Activated CD4-positive, alpha-beta T cell treated with anti-CD3 and anti-CD28 coated beads for 48 hours (primary cell): ENCODE data around the gene CD70.
"Not testable (repeated sequence)": the region's sequence is repeated elsewhere in the genome, so short reads cannot be mapped to it uniquely, and the experiment has no call there.

Experiments used
- DNase-seq: peaks from one replicate; pipeline ENCODE4 v3.0.0-alpha.2; 2020

Gene CD70, protein sequence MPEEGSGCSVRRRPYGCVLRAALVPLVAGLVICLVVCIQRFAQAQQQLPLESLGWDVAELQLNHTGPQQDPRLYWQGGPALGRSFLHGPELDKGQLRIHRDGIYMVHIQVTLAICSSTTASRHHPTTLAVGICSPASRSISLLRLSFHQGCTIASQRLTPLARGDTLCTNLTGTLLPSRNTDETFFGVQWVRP

GRCh38 chr19:6590827-6591319 lies at the start of gene CD70:
CD70 (minus strand) TSS chr19:6591150; CDS start chr19:6591002, 148 bp downstream.
- peak; percentile 70 for DNase-seq

DNA sequence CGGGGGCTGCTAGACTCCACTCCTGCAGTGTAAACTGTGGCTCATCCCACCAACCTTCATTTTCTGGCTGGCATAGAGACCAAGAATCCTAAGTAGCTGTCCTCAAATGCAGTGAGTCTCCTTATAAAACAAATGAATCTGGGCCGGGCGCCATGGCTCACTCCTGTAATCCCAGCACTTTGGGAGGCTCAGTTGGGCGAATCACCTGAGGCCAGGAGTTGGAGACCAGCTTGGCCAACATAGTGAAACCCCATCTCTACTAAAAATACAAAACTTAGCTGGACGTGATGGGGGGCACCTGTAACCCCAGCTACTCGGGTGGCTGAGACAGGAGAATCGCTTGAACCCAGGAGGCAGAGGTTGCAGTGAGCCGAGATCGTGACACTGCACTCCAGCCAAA lies 49.4 kb upstream of the CD70 start:
- not testable (repeated sequence) for DNase-seq

DNA sequence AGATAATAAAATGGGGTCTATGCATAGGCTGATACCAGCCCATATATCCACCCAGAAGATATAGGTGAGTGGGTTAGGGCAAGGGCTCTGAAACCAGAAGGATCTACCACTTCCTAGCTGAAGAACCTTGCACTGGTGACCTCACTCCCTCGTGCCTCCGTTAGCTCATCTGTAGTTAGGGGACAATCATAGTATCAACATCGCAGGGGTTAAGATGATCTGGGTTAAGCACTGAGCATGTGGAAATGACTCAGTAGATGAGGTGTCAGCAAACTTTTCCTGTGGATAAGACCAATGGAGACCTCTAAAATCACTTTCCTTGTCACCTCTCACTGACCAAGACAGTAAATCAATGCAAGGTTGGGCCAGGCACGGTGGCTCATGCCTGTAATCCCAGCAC lies 48.5 kb upstream of the CD70 start:
- DNase-seq: peak; percentile 50

GRCh38 chr19:6633456-6633813 lies 42.5 kb upstream of the CD70 start:
- DNase-seq: not testable (repeated sequence)

- peak; percentile 72 for DNase-seq
Observed at GRCh38 chr19:6632747-6633455, 42.0 kb upstream of the CD70 start.

DNA sequence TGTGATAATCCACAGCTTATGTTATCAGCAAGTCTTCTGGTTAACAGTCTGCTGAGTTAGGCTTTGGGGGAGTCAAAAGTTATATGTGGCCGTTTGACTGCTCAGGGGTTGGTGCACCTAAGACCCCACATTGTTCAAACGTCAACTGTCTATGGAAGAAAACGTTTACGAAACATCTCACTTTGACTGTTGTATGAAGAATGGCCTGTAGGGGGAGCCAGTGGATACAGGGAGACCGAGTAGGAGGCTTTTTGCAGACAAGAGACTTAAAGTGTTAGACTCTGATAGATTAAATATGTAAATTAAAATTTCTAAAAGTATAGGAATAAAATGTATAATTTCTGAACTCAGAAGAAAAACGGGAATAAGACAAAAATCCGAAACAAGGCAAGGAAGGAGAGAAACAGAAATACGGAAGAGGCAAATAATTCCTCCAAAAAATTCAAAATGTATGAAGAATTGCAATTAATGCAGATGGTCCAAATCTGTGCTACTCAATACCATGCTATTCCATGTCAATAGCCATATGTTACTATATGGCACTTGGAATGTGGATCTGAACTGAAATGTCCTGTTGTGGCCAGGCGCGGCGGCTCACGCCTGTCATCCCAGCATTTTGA lies 41.2 kb upstream of the CD70 start:
- DNase-seq: peak; percentile 87

GRCh38 chr19:6626764-6627163 lies 35.8 kb upstream of the CD70 start:
- DNase-seq: no peak

- DNase-seq: no peak
Observed at GRCh38 chr19:6617374-6617773, 26.4 kb upstream of the CD70 start.

- DNase-seq: peak; percentile 36
Observed at GRCh38 chr19:6616011-6616410, 25.1 kb upstream of the CD70 start.

- DNase-seq: peak; percentile 62
Observed at GRCh38 chr19:6613711-6614110, 22.8 kb upstream of the CD70 start.

GRCh38 chr19:6610934-6611852 lies 20.2 kb upstream of the CD70 start:
- DNase-seq: no peak

GRCh38 chr19:6608940-6609339 lies 18.0 kb upstream of the CD70 start:
- DNase-seq: no peak

GRCh38 chr19:6608146-6608545 lies 17.2 kb upstream of the CD70 start:
- DNase-seq: not testable (repeated sequence)

DNA sequence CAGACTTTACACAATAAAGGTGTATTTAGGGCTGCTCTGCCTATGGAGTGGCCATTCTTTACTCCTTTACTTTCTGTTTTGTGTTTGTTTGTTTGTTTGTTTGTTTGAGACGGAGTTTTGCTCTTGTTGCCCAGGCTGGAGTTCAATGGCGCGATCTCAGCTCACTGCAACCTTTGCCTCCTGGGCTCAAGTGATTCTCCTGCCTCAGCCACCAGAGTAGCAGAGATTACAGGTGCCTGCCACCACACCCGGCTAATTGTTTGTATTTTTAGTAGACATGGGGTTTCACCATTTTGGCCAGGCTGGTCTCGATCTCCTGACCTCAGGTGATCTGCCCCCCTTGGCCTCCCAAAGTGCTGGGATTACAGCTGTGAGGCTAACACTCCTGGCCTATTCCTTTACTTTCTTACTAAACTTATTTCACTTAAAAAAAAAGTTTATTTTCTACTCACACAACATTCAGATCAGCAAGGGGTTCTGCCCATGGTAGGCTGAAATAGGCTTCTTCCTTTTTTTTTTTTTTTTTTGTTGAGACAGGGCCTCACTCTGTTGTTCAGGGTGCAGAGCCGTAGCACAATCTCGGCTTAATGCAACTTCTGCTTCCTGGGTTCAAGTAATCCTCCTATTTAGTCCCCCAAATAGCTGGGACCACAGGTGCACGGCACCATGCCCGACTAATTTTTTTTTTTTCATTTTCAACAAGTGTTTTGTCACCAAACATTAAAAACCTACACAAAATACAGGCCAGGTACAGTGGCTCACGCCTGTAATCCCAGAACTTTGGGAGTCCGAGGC lies 15.5 kb upstream of the CD70 start:
- DNase-seq: not testable (repeated sequence)

GRCh38 chr19:6604906-6605305 lies 14.0 kb upstream of the CD70 start:
- no peak for DNase-seq

- no peak for DNase-seq
Observed at GRCh38 chr19:6602729-6603114, 11.8 kb upstream of the CD70 start.

GRCh38 chr19:6601537-6602052 lies 10.6 kb upstream of the CD70 start:
- DNase-seq: not testable (repeated sequence)

- not testable (repeated sequence) for DNase-seq
Observed at GRCh38 chr19:6600951-6601536, 10.1 kb upstream of the CD70 start.

GRCh38 chr19:6599866-6600454 lies 9.0 kb upstream of the CD70 start:
- DNase-seq: no peak

GRCh38 chr19:6598254-6598892 lies 7.4 kb upstream of the CD70 start:
- not testable (repeated sequence) for DNase-seq
